ENCODE measurements around the gene LYSMD3. TPM values are rescaled to one million over a fixed set of nuclear protein-coding genes. Genes with fewer than 3 reads are reported as not detected.
A peak's percentile ranks its signal among the peaks of the same experiment; 100 is the strongest.

The LYSMD3 gene
- total RNA-seq, 3 donors from 2014 or later (not counting 1 experiment from before 2014, with no cell fraction given), result 15.2 to 27.9 (median 19.5) TPM

DNA sequence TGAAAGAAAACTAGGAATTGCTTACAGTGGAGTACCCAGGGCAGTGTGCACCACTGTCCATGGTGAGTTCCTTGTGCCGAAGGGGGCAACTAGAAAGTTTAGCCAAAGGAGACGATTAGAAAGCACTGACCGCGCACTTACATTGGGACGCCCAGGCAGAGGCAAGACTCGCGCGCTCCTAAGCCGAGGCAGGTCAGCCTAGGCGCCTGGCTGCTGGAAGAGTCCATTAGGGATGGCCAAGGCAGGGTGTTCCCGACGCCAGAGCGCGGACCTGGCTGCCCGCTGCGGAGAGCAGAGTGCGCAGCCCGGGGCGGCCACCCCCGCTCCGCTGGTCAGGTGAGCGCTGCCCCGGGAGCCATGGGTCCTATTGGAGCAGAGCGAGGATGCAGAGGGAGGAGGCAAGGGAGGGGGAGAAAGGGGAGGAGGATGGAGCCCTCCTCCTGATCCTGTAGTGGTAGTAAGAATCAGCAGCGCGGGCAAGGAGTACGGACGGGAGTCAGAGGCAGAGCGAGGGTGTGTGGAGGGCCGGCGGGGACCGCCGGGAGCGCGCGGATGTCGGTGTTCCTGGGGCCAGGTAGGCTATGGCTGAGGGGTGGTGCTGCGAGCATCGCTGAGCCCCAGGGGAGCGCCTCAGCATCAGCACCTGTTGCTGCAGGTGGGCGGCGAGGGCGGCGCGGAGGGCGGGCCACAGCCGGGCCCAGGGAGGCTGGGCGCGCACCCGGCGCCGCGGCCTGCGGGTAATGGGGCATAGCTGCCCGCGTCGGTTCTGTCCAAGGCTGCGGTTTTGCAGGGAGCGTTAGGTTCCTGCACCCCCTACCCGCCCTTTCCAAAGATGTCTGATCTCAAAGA lies 29.2 kb upstream of the LYSMD3 start, which contains the start of gene ADGRV1:
Gene ADGRV1, plus strand, starts transcription at position 454 of the 849 bp plus-strand sequence. Its CDS starts 99 bp downstream, at position 553.
- no peak within 1 kb of the TSS for H3K4me3 ChIP-seq (ENCODE audit: low read length)
- H3K27ac Mint-ChIP-seq, result no peak within 1 kb of the TSS
- peaks cover 5% of the 10 kb centered on the region for H3K4me1 ChIP-seq (ENCODE audit: control insufficient read depth, insufficient read depth, low read length)
- 3% methylated on average over 59 of the region's 60 CpGs for WGBS (ENCODE audit: insufficient coverage)
- ATAC-seq (peak in 1 of 3 donors; percentile 20), DNase-seq (peak in 1 of 2 donors; percentile 8)
- intact Hi-C loops (cut with micrococcal nuclease), result no loop called here
- peaks cover 27% of the 10 kb centered on the region for H3K27me3 ChIP-seq (ENCODE audit: control insufficient read depth, insufficient read depth, low read length)
- TF ChIP-seq, protein P1, sequence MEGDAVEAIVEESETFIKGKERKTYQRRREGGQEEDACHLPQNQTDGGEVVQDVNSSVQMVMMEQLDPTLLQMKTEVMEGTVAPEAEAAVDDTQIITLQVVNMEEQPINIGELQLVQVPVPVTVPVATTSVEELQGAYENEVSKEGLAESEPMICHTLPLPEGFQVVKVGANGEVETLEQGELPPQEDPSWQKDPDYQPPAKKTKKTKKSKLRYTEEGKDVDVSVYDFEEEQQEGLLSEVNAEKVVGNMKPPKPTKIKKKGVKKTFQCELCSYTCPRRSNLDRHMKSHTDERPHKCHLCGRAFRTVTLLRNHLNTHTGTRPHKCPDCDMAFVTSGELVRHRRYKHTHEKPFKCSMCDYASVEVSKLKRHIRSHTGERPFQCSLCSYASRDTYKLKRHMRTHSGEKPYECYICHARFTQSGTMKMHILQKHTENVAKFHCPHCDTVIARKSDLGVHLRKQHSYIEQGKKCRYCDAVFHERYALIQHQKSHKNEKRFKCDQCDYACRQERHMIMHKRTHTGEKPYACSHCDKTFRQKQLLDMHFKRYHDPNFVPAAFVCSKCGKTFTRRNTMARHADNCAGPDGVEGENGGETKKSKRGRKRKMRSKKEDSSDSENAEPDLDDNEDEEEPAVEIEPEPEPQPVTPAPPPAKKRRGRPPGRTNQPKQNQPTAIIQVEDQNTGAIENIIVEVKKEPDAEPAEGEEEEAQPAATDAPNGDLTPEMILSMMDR (IDR thresholded peaks at IDR 0.05), result no peak
- H3K27ac ChIP-seq (ENCODE audit: low read length), result no peak within 1 kb of the TSS
- H3K36me3 Mint-ChIP-seq, result no peaks in the 10 kb centered on the region
- peaks cover 33 to 74% of the 10 kb centered on the region in 2 donors for H3K27me3 Mint-ChIP-seq (ENCODE audit: low read depth in 2 of 2)
- H3K9me3 Mint-ChIP-seq, result no peaks in the 10 kb centered on the region
- H3K9me3 ChIP-seq (ENCODE audit: control insufficient read depth, insufficient read depth, low read length), result no peaks in the 10 kb centered on the region
- H3K36me3 ChIP-seq (ENCODE audit: control insufficient read depth, insufficient read depth, low read length), result no peaks in the 10 kb centered on the region
- peaks cover 0 to 13% of the 10 kb centered on the region in 2 donors for H3K4me1 Mint-ChIP-seq
- peak within 1 kb of the TSS; percentile 8 for H3K4me3 Mint-ChIP-seq

DNA sequence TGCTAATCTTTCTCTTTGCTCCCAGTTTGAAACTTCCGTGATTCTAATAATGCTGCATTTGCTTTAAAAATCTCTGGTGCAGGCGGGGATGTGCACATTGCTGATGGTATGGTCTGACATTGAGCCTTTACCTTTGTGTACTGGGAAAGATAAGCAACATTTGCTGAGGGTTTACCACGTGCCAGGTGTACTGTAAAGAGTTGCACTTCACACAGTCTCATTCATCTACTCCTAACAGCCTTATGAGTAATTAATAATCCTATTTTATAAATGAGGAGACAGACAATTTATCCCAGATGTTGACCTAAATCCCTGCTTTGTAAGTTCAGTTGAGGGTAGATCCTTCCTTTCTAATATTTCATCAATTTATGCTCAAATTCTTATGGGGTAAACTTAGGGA lies 28.5 kb upstream of the LYSMD3 start:
- Histone ChIP-seq H3K4me1 (ENCODE audit: control insufficient read depth, insufficient read depth, low read length) (peaks cover 5% of the 10 kb centered on the region), H3K4me3 (ENCODE audit: low read length) (no peak overlapping the region), H3K9me3 (ENCODE audit: control insufficient read depth, insufficient read depth, low read length) (no peaks in the 10 kb centered on the region), H3K36me3 (ENCODE audit: control insufficient read depth, insufficient read depth, low read length) (no peaks in the 10 kb centered on the region), H3K27ac (ENCODE audit: low read length) (no peak overlapping the region), H3K27me3 (ENCODE audit: control insufficient read depth, insufficient read depth, low read length) (peaks cover 27% of the 10 kb centered on the region)
- peaks cover 35 to 71% of the 10 kb centered on the region in 2 donors for H3K27me3 Mint-ChIP-seq (ENCODE audit: low read depth in 2 of 2)
- no peaks in the 10 kb centered on the region for H3K9me3 Mint-ChIP-seq
- peaks cover 0 to 13% of the 10 kb centered on the region in 2 donors for H3K4me1 Mint-ChIP-seq
- intact Hi-C loops (cut with micrococcal nuclease), result no loop called here
- DNase-seq (no peak), ATAC-seq (no peak)
- no peak overlapping the region for H3K4me3 Mint-ChIP-seq
- H3K36me3 Mint-ChIP-seq, result no peaks in the 10 kb centered on the region
- H3K27ac Mint-ChIP-seq, result no peak overlapping the region
- TF ChIP-seq, protein P1 (IDR thresholded peaks at IDR 0.05), result no peak
- whole genome bisulfite sequencing (ENCODE audit: insufficient coverage), result 19% methylated on average over 2 of the region's 3 CpGs

DNA sequence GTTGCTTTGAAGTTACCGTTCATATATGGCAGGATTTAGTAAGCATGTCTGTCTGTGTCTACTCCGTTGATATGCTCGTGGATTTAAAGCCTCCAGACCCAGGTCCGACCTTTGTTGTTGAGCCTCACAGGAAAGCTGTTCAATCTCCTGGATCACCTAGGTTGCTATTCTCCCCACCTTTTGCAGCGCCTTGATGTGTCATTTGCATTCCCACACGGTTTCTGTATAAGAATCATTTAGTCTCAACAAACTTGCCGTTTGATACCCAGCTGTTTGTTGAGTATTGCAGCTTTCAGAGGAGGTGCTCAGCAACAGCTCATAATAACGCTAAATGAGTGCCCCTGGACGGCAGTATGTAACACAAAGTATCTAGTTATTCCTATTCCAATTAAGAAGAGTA lies 28.0 kb upstream of the LYSMD3 start:
- intact Hi-C loops (cut with micrococcal nuclease), result no loop called here
- no peaks in the 10 kb centered on the region for H3K36me3 ChIP-seq (ENCODE audit: control insufficient read depth, insufficient read depth, low read length)
- TF ChIP-seq, protein P1 (IDR thresholded peaks at IDR 0.05), result no peak
- H3K27me3 ChIP-seq (ENCODE audit: control insufficient read depth, insufficient read depth, low read length), result peaks cover 27% of the 10 kb centered on the region
- Mint-ChIP-seq H3K4me1 (peaks cover 0 to 13% of the 10 kb centered on the region in 2 donors), H3K27ac (no peak overlapping the region), H3K9me3 (no peaks in the 10 kb centered on the region), H3K27me3 (ENCODE audit: low read depth in 2 of 2) (peaks cover 39 to 73% of the 10 kb centered on the region in 2 donors), H3K4me3 (no peak overlapping the region), H3K36me3 (no peaks in the 10 kb centered on the region)
- H3K4me3 ChIP-seq (ENCODE audit: low read length), result no peak overlapping the region
- 45% methylated on average over 7 of the region's 9 CpGs for WGBS (ENCODE audit: insufficient coverage)
- ATAC-seq, result no peak
- H3K27ac ChIP-seq (ENCODE audit: low read length), result no peak overlapping the region
- H3K4me1 ChIP-seq (ENCODE audit: control insufficient read depth, insufficient read depth, low read length), result peaks cover 5% of the 10 kb centered on the region
- no peaks in the 10 kb centered on the region for H3K9me3 ChIP-seq (ENCODE audit: control insufficient read depth, insufficient read depth, low read length)
- no peak for DNase-seq
